K562 (cell line): ENCODE measurements around the gene RNASET2. TPM values are rescaled to one million over a fixed set of nuclear protein-coding genes. Genes with fewer than 3 reads are reported as not detected.
A peak's percentile ranks its signal among the peaks of the same experiment; 100 is the strongest.

Experiments used
- ATF1 ChIP-seq, 2 experiments: fragments of 450-650 bp in 1 of 2; IDR thresholded peaks; 2 replicates each; pipeline ENCODE4 v1.6.1; 2016; ENCODE audit warnings: missing compliant biosample characterization in 1 of 2, missing genetic modification characterization in 1 of 2
- ATF7 ChIP-seq: fragments of 450-650 bp; IDR thresholded peaks from 2 replicates; pipeline ENCODE4 v1.7.1; 2014; ENCODE audit warnings: mild to moderate bottlenecking, moderate library complexity
- BCLAF1 ChIP-seq, 2 experiments: fragments of 450-650 bp in 1 of 2; IDR thresholded peaks; 2 replicates each; pipeline ENCODE4 v1.6.1; 2011 to 2017; ENCODE audit warnings: low read depth in 2 of 2, antibody characterized with exemption in 1 of 2, borderline replicate concordance in 1 of 2, low read length in 1 of 2, mild to moderate bottlenecking in 1 of 2, mixed read lengths in 1 of 2; ENCODE audit not compliant: control insufficient read depth in 1 of 2
- BMI1 ChIP-seq: fragments of 150-350 bp; IDR thresholded peaks from 2 replicates; pipeline ENCODE4 v1.6.1; 2014; ENCODE audit warnings: low read length
- DPF2 ChIP-seq: fragments of 450-650 bp; IDR thresholded peaks from 2 replicates; pipeline ENCODE4 v1.6.1; 2016
- E2F3 ChIP-seq: fragments of 250-450 bp; sonication (Bioruptor Pico); IDR thresholded peaks from 2 replicates; pipeline ENCODE4 v1.4.0; 2020; ENCODE audit warnings: mild to moderate bottlenecking
- EHMT2 ChIP-seq: fragments of 450-650 bp; IDR thresholded peaks from 2 replicates; pipeline ENCODE4 v1.6.1; 2018; ENCODE audit warnings: antibody characterized with exemption
- HDAC2 ChIP-seq: fragments of 450-650 bp; IDR thresholded peaks from 2 replicates; pipeline ENCODE4 v1.6.1; 2016; ENCODE audit warnings: mild to moderate bottlenecking
- MBD1 ChIP-seq: fragments of 250-450 bp; sonication (Bioruptor Pico); IDR thresholded peaks from 2 replicates; pipeline ENCODE4 v1.8.0; 2022; ENCODE audit warnings: inconsistent platforms
- NFATC3 ChIP-seq: fragments of 450-650 bp; IDR thresholded peaks from 2 replicates; pipeline ENCODE4 v1.6.1; 2017; ENCODE audit warnings: mild to moderate bottlenecking
- RBM14 ChIP-seq: fragments of 200-400 bp; formaldehyde crosslinking; IDR thresholded peaks from 2 replicates; pipeline ENCODE4 v1.6.1; 2018; ENCODE audit warnings: low read depth, mild to moderate bottlenecking, low read length, moderate library complexity, borderline replicate concordance; ENCODE audit not compliant: insufficient read depth
- TAF1 ChIP-seq: IDR thresholded peaks from 2 replicates; pipeline ENCODE4 v1.6.1; 2011; ENCODE audit warnings: mild to moderate bottlenecking, low read length, moderate library complexity; ENCODE audit not compliant: insufficient read depth, control insufficient read depth, severe bottlenecking; ENCODE audit errors: extremely low read depth
- TOE1 ChIP-seq, 2 experiments: fragments of 450-650 bp in 1 of 2; sonication (generic) in 1 of 2; formaldehyde crosslinking in 1 of 2; IDR thresholded peaks; 2 replicates each; pipeline versions ENCODE4 v1.7.1 to v1.8.0; 2016 to 2022; ENCODE audit warnings: borderline replicate concordance in 2 of 2, mild to moderate bottlenecking in 2 of 2, antibody characterized with exemption in 1 of 2, inconsistent platforms in 1 of 2, low read depth in 1 of 2, missing genetic modification reagents in 1 of 2, moderate library complexity in 1 of 2
- ZKSCAN8 ChIP-seq: fragments of 200-800 bp; sonication (Bioruptor generic); IDR thresholded peaks from 2 replicates; pipeline ENCODE4 v1.6.1; 2016; ENCODE audit warnings: missing genetic modification characterization, missing compliant biosample characterization
- polyA plus RNA-seq, 8 experiments: library from polyadenylated mRNA; depleted of rRNA in 4 of 8; stranded (reverse) in 5 of 8; unstranded in 3 of 8; fragments of >200 nt; fragmentation: Nextera tagmentation in 2 of 8; fragmentation: Illumina TruSeq in 1 of 8; extraction: Ambion mirVana in 2 of 8; extraction: Trizol in 1 of 8; gene quantifications; 2 replicates each; pipeline versions ENCODE4 v1.2.1 to v1.2.3, GENCODE V29; 2011 to 2014; ENCODE audit warnings: inconsistent platforms in 1 of 8, missing spikeins in 1 of 8
- total RNA-seq, 7 experiments: library from RNA; depleted of rRNA in 6 of 7; stranded (reverse); fragments of >200 nt in 6 of 7; fragmentation: Illumina TruSeq in 2 of 7; extraction: Trizol in 2 of 7; gene quantifications; 2 replicates each; pipeline versions ENCODE4 v1.2.1 to v1.2.3, GENCODE V29; 2011 to 2021; ENCODE audit warnings: low replicate concordance in 1 of 7

RNASET2 gene
- total and polyA plus RNA-seq, 9 of the 15 experiments (the other 6 are each of a cell fraction or from before 2014, with no cell fraction given) = 7.4 to 141 (median 91.3) TPM

GRCh38 chr6:166955121-166955864, 1.1 kb downstream of the RNASET2 start (continued):
- 0 out of 2 replicates have a peak, but pooled peaks have one; percentile 24 for TF ChIP-seq MBD1 (CRISPR knock-in tag)
- no peak for TF ChIP-seq ATF1 (CRISPR knock-in tag; IDR thresholded peaks at IDR 0.05)
- TF ChIP-seq ATF1 (tag; IDR thresholded peaks at IDR 0.05) = peak; percentile 19; the same call in 1 of the 2 replicates
- no peak for TF ChIP-seq ATF7
- TF ChIP-seq RBM14 = no peak
- TF ChIP-seq NFATC3 = no peak
- TF ChIP-seq E2F3 (CRISPR knock-in tag) = no peak
- no peak for TF ChIP-seq BMI1
- TF ChIP-seq EHMT2 = no peak
- TF ChIP-seq BCLAF1 (IDR thresholded peaks at IDR 0.05; ENCODE audit: borderline replicate concordance in 1 of 2, control insufficient read depth in 1 of 2, low read depth in 2 of 2, low read length in 1 of 2) = no peak
- peak; percentile 87; the same call in 1 of the 2 replicates for TF ChIP-seq TOE1 (IDR thresholded peaks at IDR 0.05; ENCODE audit: borderline replicate concordance)
- no peak; the same call in 1 of the 2 replicates for TF ChIP-seq TOE1 (CRISPR knock-in tag; IDR thresholded peaks at IDR 0.05; ENCODE audit: borderline replicate concordance, low read depth)
- peak; percentile 18; the same call in 1 of the 2 replicates for TF ChIP-seq DPF2
- no peak for TF ChIP-seq HDAC2
- peak; percentile 81 for TF ChIP-seq ZKSCAN8 (CRISPR knock-in tag)
- no peak for TF ChIP-seq TAF1
